ENCODE results near the gene PSME2. TPM values are rescaled to one million over a fixed set of nuclear protein-coding genes. Genes with fewer than 3 reads are reported as not detected.

Gene PSME2
- total and polyA plus RNA-seq, 2 experiments from 2014 or later, result 54.0 to 259 TPM

GRCh38 chr14:24108336-24108874 is 38.0 kb downstream of the PSME2 start (continued):
- TF ChIP-seq ZNF462 (CRISPR knock-in tag; IDR thresholded peaks at IDR 0.05), result no peak
- TF ChIP-seq REST (IDR thresholded peaks at IDR 0.05; ENCODE audit: unreplicated experiment), result no peak
- no peak for TF ChIP-seq EZH2phosphoT487 (IDR thresholded peaks at IDR 0.05; ENCODE audit: unreplicated experiment)
- no peak for TF ChIP-seq STAT1 (IDR thresholded peaks at IDR 0.05; ENCODE audit: unreplicated experiment)
- no peak for TF ChIP-seq POLR2AphosphoS5 (IDR thresholded peaks at IDR 0.05; ENCODE audit: low read depth)
- TF ChIP-seq CREB1 (CRISPR knock-in tag; IDR thresholded peaks at IDR 0.05; ENCODE audit: low read depth), result no peak
- TF ChIP-seq JUNB (IDR thresholded peaks at IDR 0.05; ENCODE audit: unreplicated experiment), result no peak
